ENCODE data around the gene LMAN1L.
A peak's percentile ranks its signal among the peaks of the same experiment; 100 is the strongest.

The LMAN1L gene

DNA sequence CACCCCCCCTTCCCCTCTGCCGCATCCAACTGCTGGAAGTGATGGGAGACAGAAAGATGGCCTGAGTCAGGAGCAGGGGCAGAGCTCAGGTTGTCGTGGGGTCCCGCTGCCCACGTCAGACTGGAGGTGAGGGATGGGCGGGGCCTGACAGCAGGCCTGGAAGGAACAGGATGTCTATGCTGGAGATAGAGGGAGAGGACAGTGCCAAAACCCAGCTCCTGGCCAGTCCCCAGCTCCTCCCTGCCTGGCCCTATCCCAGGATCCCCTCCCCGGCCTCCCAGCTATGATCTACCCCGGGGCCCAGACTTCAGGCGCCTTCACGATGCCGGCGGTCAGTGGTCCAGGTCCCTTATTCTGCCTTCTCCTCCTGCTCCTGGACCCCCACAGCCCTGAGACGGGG lies at the start of gene LMAN1L:
LMAN1L (plus strand) TSS at position 303 of the 400 bp plus-strand sequence; CDS start at position 323, 20 bp downstream.
- no peak for TF ChIP-seq CTCF (IDR thresholded peaks at IDR 0.05; ENCODE audit: low read depth, low read length)
- no peak within 1 kb of the TSS for H3K4me3 ChIP-seq (replicated peaks in 1 of 2; ENCODE audit: low read depth in 2 of 2, low read length in 2 of 2)
- DNase-seq (ENCODE audit: low read depth in 2 of 2) = peak in 1 of 2 donors; percentile 47

DNA sequence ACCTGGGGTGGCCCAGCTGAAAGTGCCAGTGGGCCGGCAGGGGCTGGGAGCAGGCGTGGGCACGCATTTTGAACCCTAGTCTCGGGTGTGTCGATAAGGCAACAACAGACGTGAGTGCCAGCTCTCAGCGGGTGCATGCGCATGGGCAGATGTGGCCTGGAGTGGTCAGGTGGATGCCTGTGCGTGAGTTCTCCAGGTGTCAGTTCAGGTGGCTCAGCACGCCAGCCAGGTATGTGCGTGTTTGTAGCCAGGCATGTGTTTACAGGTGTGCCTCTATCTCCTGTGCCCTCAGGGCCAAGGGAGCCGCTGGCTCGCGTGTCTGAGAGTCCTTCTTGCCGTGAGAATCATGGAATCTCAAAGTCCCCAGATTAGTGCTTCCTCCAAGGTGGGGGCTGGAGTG lies 49.2 kb upstream of the LMAN1L start:
- no peak for TF ChIP-seq CTCF (IDR thresholded peaks at IDR 0.05; ENCODE audit: low read depth, low read length)
- DNase-seq (ENCODE audit: low read depth in 2 of 2) = no peak
- no peak overlapping the region for H3K4me3 ChIP-seq (replicated peaks in 1 of 2; ENCODE audit: low read depth in 2 of 2, low read length in 2 of 2)

DNA sequence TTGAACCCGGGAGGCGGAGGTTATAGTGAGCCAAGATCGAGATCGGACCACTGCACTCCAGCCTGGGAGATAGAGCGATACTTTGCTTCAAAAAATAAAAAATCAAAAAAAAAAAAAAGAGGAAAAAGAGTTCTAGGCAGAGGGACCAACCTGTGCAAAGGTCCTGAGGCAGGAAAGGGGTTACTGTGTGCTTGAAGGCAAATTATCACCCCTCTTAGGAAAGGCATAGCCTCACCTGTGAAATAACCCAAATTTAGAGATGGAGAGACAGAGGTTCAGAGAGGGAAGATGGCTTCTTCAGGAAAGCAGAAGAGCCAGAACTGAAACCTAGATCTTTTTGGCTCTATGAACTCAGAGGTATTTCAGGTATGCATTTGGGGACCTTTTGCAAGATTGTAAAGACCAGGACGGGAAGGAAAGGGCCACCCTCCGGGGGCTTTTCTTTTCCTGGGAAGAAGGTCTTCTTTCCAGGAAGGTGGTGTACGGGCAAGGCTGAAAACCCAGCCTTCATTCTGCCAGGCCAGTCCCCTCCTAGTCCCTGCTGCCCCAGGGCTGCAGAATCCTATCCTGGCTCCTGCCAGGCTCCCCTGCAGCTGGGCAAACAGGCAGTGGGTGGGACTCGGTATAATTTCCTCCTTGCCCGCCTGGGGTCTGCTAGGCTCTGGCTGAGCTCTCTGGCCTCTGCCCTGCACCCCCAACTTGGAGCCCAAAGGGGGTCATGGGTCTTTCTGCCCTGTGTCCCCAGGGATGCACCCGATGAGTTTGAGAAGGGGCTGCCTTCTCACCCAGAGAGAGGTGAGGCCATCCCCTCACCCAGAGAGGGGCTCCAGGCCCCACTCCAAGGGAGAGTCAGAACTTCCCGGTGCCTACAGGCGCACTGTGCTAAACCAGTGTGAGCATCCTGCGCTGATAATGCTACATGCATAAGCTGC lies 45.2 kb upstream of the LMAN1L start:
- no peak for TF ChIP-seq CTCF (IDR thresholded peaks at IDR 0.05; ENCODE audit: low read depth, low read length)
- no peak overlapping the region for H3K4me3 ChIP-seq (replicated peaks in 1 of 2; ENCODE audit: low read depth in 2 of 2, low read length in 2 of 2)
- no peak for DNase-seq (ENCODE audit: low read depth in 2 of 2)

DNA sequence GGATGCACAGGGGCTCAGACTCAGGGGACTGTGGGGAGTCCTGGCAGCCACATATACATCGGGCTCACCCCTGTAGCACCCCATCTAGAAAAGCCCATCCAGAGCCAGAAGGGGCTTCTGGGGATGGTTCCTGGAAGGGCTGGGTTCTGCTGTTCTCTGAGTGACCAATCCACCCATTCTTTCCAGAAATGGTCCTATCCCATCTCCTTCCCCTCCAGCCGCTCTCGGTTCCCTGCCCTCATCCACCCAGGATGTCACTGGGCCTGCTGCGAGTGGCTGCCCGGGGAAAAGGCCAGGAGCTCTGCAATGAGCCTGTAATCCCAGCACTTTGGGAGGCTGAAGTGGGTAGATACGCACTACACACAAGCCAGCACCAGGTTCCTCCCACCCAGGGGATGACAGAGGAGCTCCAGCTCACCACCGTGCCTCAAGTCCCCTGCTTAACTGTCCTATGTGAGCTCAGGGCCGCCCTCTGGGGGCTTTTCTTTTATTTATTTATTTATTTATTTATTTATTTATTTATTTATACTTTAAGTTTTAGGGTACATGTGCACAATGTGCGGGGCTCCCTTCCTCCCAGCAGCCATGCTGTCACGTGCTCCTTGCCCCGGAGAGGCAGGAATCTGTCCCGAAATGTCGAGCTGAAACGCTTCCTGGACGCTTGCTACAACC lies 44.4 kb upstream of the LMAN1L start:
- TF ChIP-seq CTCF (IDR thresholded peaks at IDR 0.05; ENCODE audit: low read depth, low read length) = no peak
- no peak for DNase-seq (ENCODE audit: low read depth in 2 of 2)
- H3K4me3 ChIP-seq (replicated peaks in 1 of 2; ENCODE audit: low read depth in 2 of 2, low read length in 2 of 2) = no peak overlapping the region

DNA sequence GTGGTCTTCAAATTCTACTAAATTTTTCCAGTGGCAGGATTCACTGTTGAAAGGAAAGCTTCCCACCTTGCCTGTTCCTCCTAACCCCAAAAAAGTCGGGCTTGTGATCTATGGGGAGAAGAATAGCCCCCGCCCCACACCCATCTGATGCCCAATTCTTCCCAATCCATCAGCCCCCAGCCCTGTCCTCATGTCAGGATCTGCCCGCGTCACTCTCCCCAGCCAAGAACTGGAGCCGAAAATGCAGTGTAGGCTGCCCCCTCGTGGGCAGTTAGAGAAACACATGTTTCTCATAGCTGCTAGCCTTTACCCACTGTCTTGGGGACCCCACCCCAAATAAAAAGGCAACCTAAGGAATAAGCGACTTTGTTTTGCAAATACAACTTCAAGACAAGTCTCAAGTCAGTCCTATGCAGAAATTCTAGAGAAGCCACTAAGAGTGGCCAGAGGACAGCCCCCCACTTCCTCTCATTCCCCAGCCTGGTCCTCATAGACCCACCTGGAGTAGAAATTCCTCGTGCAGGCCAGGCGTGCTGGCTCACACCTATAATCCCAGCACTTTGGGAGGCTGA lies 43.8 kb upstream of the LMAN1L start:
- no peak overlapping the region for H3K4me3 ChIP-seq (replicated peaks in 1 of 2; ENCODE audit: low read depth in 2 of 2, low read length in 2 of 2)
- DNase-seq (ENCODE audit: low read depth in 2 of 2) = peak; percentile 58 to 61
- peak; percentile 74 for TF ChIP-seq CTCF (IDR thresholded peaks at IDR 0.05; ENCODE audit: low read depth, low read length)

DNA sequence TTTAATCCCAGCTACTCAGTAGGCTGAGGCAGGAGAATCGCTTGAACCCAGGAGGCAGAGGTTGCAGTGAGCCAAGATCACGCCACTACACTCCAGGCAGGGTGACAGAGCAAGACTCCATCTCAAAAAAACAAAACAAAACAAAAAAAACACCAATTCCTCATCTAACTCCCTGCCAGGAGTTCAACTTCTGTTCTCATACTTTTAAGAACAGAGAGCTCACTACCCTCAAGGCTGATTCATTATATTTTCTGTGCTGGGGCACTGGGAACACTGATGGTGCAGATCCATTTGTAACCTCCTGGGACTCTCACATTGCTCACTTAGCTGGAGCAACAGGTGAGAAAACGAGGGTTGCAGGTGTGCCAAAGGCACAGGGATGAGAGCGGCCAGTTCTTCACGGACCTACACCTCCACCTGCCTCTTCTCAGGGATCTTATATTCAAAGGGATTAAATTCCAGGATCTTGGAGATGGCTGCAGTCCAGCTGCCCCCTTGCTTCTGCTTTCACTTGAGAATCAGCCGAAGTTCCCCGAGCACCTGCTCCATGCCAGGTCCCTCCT lies 43.1 kb upstream of the LMAN1L start:
- no peak for TF ChIP-seq CTCF (IDR thresholded peaks at IDR 0.05; ENCODE audit: low read depth, low read length)
- no peak for DNase-seq (ENCODE audit: low read depth in 2 of 2)
- no peak overlapping the region for H3K4me3 ChIP-seq (replicated peaks in 1 of 2; ENCODE audit: low read depth in 2 of 2, low read length in 2 of 2)

Data from cardiac fibroblast (primary cell).